H9 (cell line): ENCODE measurements around the gene DPH1. TPM values are rescaled to one million over a fixed set of nuclear protein-coding genes. Genes with fewer than 3 reads are reported as not detected.

ENCODE experiments used
- DNase-seq: peaks from one replicate; pipeline ENCODE4 v3.0.0-alpha.2; 2017
- H2AFZ ChIP-seq: one replicate; pipeline ENCODE4 v1.6.1; 2013; ENCODE audit warnings: mild to moderate bottlenecking, low read length, control low read depth, moderate library complexity
- H2AK5ac ChIP-seq: 2 replicates; pipeline ENCODE4 v1.6.1; 2013; ENCODE audit warnings: low read length, control low read depth, mixed read lengths; ENCODE audit not compliant: insufficient read length
- H2BK120ac ChIP-seq: one replicate; pipeline ENCODE4 v1.6.1; 2013; ENCODE audit warnings: low read depth, mild to moderate bottlenecking, low read length, control low read depth, inconsistent platforms; ENCODE audit not compliant: poor library complexity, severe bottlenecking
- H2BK12ac ChIP-seq: 2 replicates; pipeline ENCODE4 v1.6.1; 2013; ENCODE audit warnings: low read length, control low read depth, mixed read lengths, low read depth; ENCODE audit not compliant: insufficient read length
- H2BK15ac ChIP-seq: 2 replicates; pipeline ENCODE4 v1.6.1; 2013; ENCODE audit warnings: low read depth, low read length, control low read depth
- H2BK20ac ChIP-seq: one replicate; pipeline ENCODE4 v1.6.1; 2013; ENCODE audit warnings: low read depth, mild to moderate bottlenecking, low read length, control low read depth, inconsistent platforms; ENCODE audit not compliant: poor library complexity, severe bottlenecking
- H2BK5ac ChIP-seq: 2 replicates; pipeline ENCODE4 v1.6.1; 2013; ENCODE audit warnings: low read length, control low read depth, mixed read lengths; ENCODE audit not compliant: insufficient read length
- H3K14ac ChIP-seq: 2 replicates; pipeline ENCODE4 v1.6.1; 2013; ENCODE audit warnings: low read length, control low read depth; ENCODE audit not compliant: insufficient read depth
- H3K18ac ChIP-seq: 2 replicates; pipeline ENCODE4 v1.6.1; 2013; ENCODE audit warnings: low read depth, mild to moderate bottlenecking, mixed read lengths, low read length, control low read depth; ENCODE audit not compliant: insufficient read length
- H3K23ac ChIP-seq: 2 replicates; pipeline ENCODE4 v1.6.1; 2013; ENCODE audit warnings: low read length, control low read depth, mixed read lengths, low read depth; ENCODE audit not compliant: insufficient read length
- H3K23me2 ChIP-seq: 2 replicates; pipeline ENCODE4 v1.6.1; 2013; ENCODE audit warnings: low read depth, mild to moderate bottlenecking, mixed read lengths, low read length, control low read depth; ENCODE audit not compliant: insufficient read length, poor library complexity, severe bottlenecking
- H3K27ac ChIP-seq: 2 replicates; pipeline ENCODE4 v1.5.1; 2013; ENCODE audit warnings: low read length, control low read depth, mixed read lengths, low read depth; ENCODE audit not compliant: insufficient read length
- H3K27me3 ChIP-seq: 2 replicates; pipeline ENCODE4 v1.6.1; 2013; ENCODE audit warnings: low read length, control low read depth, inconsistent platforms; ENCODE audit not compliant: insufficient read depth
- H3K4ac ChIP-seq: 2 replicates; pipeline ENCODE4 v1.6.1; 2013; ENCODE audit warnings: low read depth, mild to moderate bottlenecking, control low read depth, inconsistent platforms, low read length, moderate library complexity
- H3K4me1 ChIP-seq: 2 replicates; pipeline ENCODE4 v1.6.1; 2013; ENCODE audit warnings: low read length, control low read depth, inconsistent platforms; ENCODE audit not compliant: insufficient read depth
- H3K4me2 ChIP-seq: 2 replicates; pipeline ENCODE4 v1.6.1; 2013; ENCODE audit warnings: low read length, control low read depth, mixed read lengths; ENCODE audit not compliant: insufficient read length, insufficient read depth
- H3K56ac ChIP-seq: 2 replicates; pipeline ENCODE4 v1.6.1; 2013; ENCODE audit warnings: low read depth, mild to moderate bottlenecking, mixed read lengths, low read length, control low read depth; ENCODE audit not compliant: insufficient read length
- H3K79me1 ChIP-seq: 2 replicates; pipeline ENCODE4 v1.6.1; 2013; ENCODE audit warnings: low read depth, mild to moderate bottlenecking, moderate library complexity, low read length, control low read depth, inconsistent platforms; ENCODE audit not compliant: insufficient read depth, poor library complexity, severe bottlenecking
- H3K79me2 ChIP-seq: 2 replicates; pipeline ENCODE4 v1.6.1; 2013; ENCODE audit warnings: low read length, control low read depth, inconsistent platforms; ENCODE audit not compliant: insufficient read depth
- H3K9ac ChIP-seq: 2 replicates; pipeline ENCODE4 v1.6.1; 2013; ENCODE audit warnings: low read length, control low read depth, mixed read lengths; ENCODE audit not compliant: insufficient read length; ENCODE audit errors: extremely low read depth
- H3K9me3 ChIP-seq: one replicate; pipeline ENCODE4 v1.6.1; 2013; ENCODE audit warnings: low read depth, low read length, inconsistent platforms; ENCODE audit not compliant: control insufficient read depth
- H3T11ph ChIP-seq: one replicate; pipeline ENCODE4 v1.6.1; 2013; ENCODE audit warnings: mild to moderate bottlenecking, low read length, control low read depth, inconsistent platforms
- H4K20me1 ChIP-seq: one replicate; pipeline ENCODE4 v1.6.1; 2013; ENCODE audit not compliant: control insufficient read depth, insufficient read length, insufficient read depth
- H4K5ac ChIP-seq: 2 replicates; pipeline ENCODE4 v1.6.1; 2013; ENCODE audit warnings: low read depth, mild to moderate bottlenecking, mixed read lengths, low read length, control low read depth; ENCODE audit not compliant: insufficient read length
- H4K8ac ChIP-seq: replicated peaks from 2 replicates; pipeline ENCODE4 v1.6.1; 2013; ENCODE audit warnings: low read length, control low read depth, mixed read lengths, low read depth; ENCODE audit not compliant: insufficient read length
- H4K91ac ChIP-seq: 2 replicates; pipeline ENCODE4 v1.6.1; 2013; ENCODE audit warnings: low read depth, mild to moderate bottlenecking, moderate library complexity, mixed read lengths, low read length, control low read depth; ENCODE audit not compliant: insufficient read length
- H3K27ac Mint-ChIP-seq, 3 experiments: 2 replicates in 2 of 3; 3 replicates in 1 of 3; pipeline ENCODE4 v1.8.0; 2020 to 2021; ENCODE audit warnings: mixed read lengths in 3 of 3, mild to moderate bottlenecking in 1 of 3, moderate library complexity in 1 of 3
- H3K27me3 Mint-ChIP-seq: 2 replicates; pipeline ENCODE4 v1.8.0; 2021; ENCODE audit warnings: low read depth, mild to moderate bottlenecking, moderate library complexity, mixed read lengths
- H3K36me3 Mint-ChIP-seq, 3 experiments: 2 replicates in 2 of 3; 3 replicates in 1 of 3; pipeline ENCODE4 v1.8.0; 2020 to 2021; ENCODE audit warnings: low read depth in 3 of 3, mixed read lengths in 3 of 3; ENCODE audit not compliant: insufficient read depth in 1 of 3
- H3K4me1 Mint-ChIP-seq, 2 experiments: 2 replicates each; pipeline ENCODE4 v1.8.0; 2020; ENCODE audit warnings: mixed read lengths in 2 of 2
- H3K4me3 Mint-ChIP-seq, 2 experiments: 2 replicates in 1 of 2; 3 replicates in 1 of 2; pipeline ENCODE4 v1.8.0; 2020 to 2021; ENCODE audit warnings: mild to moderate bottlenecking in 2 of 2, mixed read lengths in 2 of 2, moderate library complexity in 1 of 2
- H3K9me3 Mint-ChIP-seq, 2 experiments: 2 replicates in 1 of 2; 3 replicates in 1 of 2; pipeline ENCODE4 v1.8.0; 2020; ENCODE audit warnings: mild to moderate bottlenecking in 2 of 2, mixed read lengths in 2 of 2, moderate library complexity in 1 of 2
- WGBS: extraction: QIAGEN DNeasy Blood & Tissue Kit; methylation state at CpG from one replicate; pipeline ENCODE4 v1.1.7; 2013; ENCODE audit warnings: missing lambda C conversion rate, low lambda C conversion rate, mixed read lengths; ENCODE audit not compliant: insufficient read length; ENCODE audit errors: extremely low coverage; 5-methylcytosine and 5-hydroxymethylcytosine counted together
- total RNA-seq: library from RNA; stranded (reverse); gene quantifications from 2 replicates; pipeline ENCODE4 v1.2.1, GENCODE V29; 2021
- TF ChIP-seq, protein P1 (sequence below): fragments of 200-600 bp; sonication (generic); conservative IDR thresholded peaks from 3 replicates; pipeline ENCODE4 v1.8.0; 2021; ENCODE audit warnings: antibody characterized with exemption, mild to moderate bottlenecking

Gene DPH1
- total RNA-seq, 1 experiment from 2014 or later: 27.5 TPM

DNA sequence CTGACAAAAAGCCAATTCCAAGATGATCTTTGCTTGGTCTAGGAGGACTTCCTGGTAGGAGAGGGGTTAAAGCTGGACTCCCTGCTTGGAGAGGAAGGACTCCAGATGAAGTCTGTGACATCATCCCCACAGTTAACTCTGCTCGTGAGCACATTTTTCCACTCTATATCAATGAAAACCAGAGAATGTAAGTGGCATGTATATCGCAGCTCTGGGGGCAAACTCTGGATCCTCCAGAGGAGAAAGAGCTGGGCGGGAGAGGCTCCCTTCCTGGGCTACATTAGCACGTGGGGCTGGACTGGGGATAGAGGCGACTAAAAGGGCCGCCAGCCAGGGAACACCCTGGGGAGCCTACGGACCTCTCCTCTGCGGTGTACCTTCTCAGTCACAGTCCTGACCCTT is 59.1 kb downstream of the DPH1 start:
- no peak overlapping the region for H4K8ac ChIP-seq
- H2BK15ac ChIP-seq: no peak overlapping the region
- H2BK120ac ChIP-seq: no peak overlapping the region
- no peak for DNase-seq
- TF ChIP-seq, protein P1, sequence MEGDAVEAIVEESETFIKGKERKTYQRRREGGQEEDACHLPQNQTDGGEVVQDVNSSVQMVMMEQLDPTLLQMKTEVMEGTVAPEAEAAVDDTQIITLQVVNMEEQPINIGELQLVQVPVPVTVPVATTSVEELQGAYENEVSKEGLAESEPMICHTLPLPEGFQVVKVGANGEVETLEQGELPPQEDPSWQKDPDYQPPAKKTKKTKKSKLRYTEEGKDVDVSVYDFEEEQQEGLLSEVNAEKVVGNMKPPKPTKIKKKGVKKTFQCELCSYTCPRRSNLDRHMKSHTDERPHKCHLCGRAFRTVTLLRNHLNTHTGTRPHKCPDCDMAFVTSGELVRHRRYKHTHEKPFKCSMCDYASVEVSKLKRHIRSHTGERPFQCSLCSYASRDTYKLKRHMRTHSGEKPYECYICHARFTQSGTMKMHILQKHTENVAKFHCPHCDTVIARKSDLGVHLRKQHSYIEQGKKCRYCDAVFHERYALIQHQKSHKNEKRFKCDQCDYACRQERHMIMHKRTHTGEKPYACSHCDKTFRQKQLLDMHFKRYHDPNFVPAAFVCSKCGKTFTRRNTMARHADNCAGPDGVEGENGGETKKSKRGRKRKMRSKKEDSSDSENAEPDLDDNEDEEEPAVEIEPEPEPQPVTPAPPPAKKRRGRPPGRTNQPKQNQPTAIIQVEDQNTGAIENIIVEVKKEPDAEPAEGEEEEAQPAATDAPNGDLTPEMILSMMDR: no peak
- WGBS: no CpG with 5 or more reads among the region's 8 CpGs
- no peaks in the 10 kb centered on the region for H3K23me2 ChIP-seq
- H4K91ac ChIP-seq: no peak overlapping the region
- H2BK12ac ChIP-seq: no peak overlapping the region
- Mint-ChIP-seq H3K27ac (peak overlapping the region in 1 of 3 experiments; percentile 45; a peak in 2 of 7 replicates), H3K4me1 (peaks cover 22 to 31% of the 10 kb centered on the region in 2 experiments), H3K9me3 (no peaks in the 10 kb centered on the region), H3K36me3 (peaks cover 0 to 10% (median 0%) of the 10 kb centered on the region in 3 experiments; a peak in 1 of 7 replicates), H3K27me3 (no peaks in the 10 kb centered on the region), H3K4me3 (no peak overlapping the region)
- no peak overlapping the region for H3K9ac ChIP-seq
- no peak overlapping the region for H3K27ac ChIP-seq
- no peaks in the 10 kb centered on the region for H3K79me2 ChIP-seq
- no peak overlapping the region for H2BK20ac ChIP-seq
- H3K18ac ChIP-seq: no peak overlapping the region
- H3K4ac ChIP-seq: no peak overlapping the region
- no peaks in the 10 kb centered on the region for H3K27me3 ChIP-seq
- no peak overlapping the region for H3T11ph ChIP-seq
- no peak overlapping the region for H3K56ac ChIP-seq
- no peak overlapping the region for H3K23ac ChIP-seq
- H3K4me2 ChIP-seq: no peak overlapping the region
- no peak overlapping the region for H2AFZ ChIP-seq
- no peak overlapping the region for H2AK5ac ChIP-seq
- H4K5ac ChIP-seq: no peak overlapping the region
- no peaks in the 10 kb centered on the region for H4K20me1 ChIP-seq
- no peak overlapping the region for H3K14ac ChIP-seq
- no peak overlapping the region for H2BK5ac ChIP-seq
- H3K9me3 ChIP-seq: no peaks in the 10 kb centered on the region
- H3K4me1 ChIP-seq: peaks cover 6% of the 10 kb centered on the region; the same call in 1 of the 2 replicates
- H3K79me1 ChIP-seq: no peaks in the 10 kb centered on the region
